Stimulated activated CD8-positive, alpha-beta memory T cell treated with anti-CD3 and anti-CD28 coated beads, Interleukin-2, amount 100 ng/mL, for 48 hours (primary cell): ENCODE results near the gene CCK.

Experiments used
- DNase-seq, 2 donors: peaks; one replicate each; pipeline ENCODE4 v3.0.0-alpha.2; 2020; ENCODE audit warnings: low read depth in 2 of 2

Gene CCK

GRCh38 chr3:42269647-42270046 lies 3.7 kb upstream of the CCK start:
- no peak for DNase-seq

- DNase-seq, result no peak
These were observed 1.9 kb upstream of the CCK start for GRCh38 chr3:42267878-42268277.

DNA sequence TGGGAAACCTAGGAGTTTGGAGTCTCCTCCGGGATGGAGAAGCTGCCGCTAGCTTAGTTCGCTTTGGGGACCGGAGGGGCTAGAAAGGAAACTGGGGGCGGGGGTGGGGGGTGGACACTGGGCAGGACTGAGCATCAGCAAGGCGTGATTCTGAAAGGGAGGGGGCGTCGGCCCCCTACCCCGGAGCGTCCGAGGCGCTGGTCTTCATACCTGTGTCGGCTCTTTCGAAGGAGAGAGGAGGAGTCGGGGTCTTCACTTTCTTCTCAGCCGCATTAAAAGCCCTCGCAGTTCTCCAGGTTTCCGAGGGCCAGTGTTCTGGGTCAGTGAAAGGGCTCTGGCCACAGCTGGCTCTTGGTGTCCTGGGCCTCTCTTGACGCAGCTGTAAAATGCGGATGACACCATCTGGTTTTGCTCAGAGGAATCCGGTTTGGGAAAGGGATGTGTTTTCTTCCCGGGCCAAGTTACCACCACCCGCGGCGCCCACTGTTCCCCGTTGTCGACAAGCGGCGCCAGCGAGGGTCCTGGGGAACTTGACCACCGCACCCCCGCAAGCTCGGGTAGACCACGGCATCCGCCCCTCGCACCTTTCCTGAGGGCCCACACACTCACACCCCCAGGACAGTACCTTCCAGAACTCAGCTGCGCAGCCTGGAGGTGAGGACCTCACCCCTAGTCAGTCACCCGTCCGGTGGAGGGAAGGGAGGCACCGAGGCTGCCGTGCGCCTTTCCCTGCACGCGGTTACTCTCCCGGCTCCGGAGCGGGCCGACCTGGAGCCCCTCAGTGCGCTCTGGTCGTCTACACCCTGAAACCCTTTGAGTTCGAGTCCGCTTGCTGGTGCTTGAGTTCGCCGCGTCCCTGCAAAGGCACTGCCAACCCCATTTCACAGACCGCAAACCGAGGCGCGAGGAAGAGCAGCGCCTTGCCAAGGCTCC lies 660 bp downstream of the CCK start:
- DNase-seq, result no peak

DNA sequence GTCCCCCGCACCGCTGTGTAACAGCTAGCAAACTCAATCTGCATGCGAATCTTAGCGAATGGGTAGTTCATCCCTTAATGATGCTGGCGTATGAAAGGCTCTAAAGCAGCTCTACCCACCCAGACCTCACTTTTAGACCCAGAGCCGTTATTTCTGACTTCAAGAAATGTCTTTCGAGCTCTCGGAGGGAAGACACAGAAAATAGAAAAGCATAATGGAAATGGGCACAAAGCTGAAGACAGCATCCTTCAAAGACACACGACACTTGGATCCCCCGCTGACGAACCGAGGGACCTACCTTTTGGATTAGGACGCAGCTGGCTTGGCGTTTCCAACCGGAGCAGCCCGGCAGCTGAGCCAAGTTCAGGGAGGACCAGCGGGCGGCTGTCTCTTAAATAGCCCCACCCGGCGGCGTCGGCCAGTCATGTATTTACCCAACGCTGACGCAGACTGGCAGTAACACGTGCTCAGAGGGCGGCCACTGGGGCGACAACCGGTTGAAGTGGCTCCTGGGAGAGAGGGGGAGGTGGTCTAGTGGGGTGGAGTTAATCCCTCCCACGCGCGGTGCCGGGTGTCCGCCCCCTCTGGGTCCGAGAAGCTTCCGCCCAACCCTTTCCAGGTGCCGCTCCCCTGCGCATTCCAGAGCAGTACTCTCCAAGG lies 1.5 kb downstream of the CCK start:
- DNase-seq, result no peak

GRCh38 chr3:42263354-42264346 lies 2.3 kb downstream of the CCK start:
- DNase-seq, result no peak

DNA sequence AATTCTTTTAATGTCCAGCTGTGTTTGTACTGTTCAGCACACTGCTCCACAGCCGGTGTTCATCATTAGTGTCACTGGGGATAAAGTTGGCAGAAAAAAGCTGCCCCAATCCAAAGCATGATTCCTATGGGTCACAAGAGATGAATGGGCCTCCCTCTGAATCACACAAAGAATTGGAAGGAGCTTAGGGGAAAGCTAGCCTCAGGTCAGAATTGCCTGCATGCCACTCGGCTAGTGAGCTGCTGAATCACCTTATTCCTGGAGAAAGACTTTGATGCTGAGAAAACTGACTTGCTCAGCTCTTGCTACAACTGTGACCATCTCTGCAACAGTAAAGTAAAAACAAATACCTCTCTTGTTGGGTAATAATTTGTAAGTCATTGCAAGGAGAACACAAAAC lies 3.5 kb downstream of the CCK start:
- no peak for DNase-seq

DNA sequence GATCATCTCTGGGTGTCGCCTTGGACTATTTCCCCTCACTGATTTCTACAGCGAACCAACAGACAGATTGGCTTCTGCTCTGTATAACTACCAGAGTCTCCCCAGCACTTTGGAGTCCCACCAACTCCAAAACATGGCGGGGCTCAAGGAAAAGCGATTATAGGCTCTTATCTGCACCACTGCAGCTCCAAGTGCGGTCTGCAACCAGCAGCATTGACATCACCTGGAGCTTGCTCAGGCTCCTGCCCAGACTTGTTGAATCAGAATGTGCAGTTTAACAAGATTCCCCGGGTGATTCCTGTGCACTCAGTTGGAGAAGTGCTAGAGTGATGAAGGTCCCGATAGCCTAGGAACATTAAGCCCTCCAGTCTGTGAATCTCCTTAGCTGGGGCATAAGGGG lies 9.0 kb downstream of the CCK start:
- no peak for DNase-seq

- DNase-seq, result no peak
These were observed 9.7 kb downstream of the CCK start for GRCh38 chr3:42256135-42256819.

- DNase-seq, result no peak
These were observed 11.4 kb downstream of the CCK start for GRCh38 chr3:42254566-42254965.

GRCh38 chr3:42250761-42251160 lies 15.2 kb downstream of the CCK start:
- DNase-seq, result no peak

- DNase-seq, result peak; percentile 18 to 28
These were observed 18.4 kb downstream of the CCK start for GRCh38 chr3:42247576-42248027.

DNA sequence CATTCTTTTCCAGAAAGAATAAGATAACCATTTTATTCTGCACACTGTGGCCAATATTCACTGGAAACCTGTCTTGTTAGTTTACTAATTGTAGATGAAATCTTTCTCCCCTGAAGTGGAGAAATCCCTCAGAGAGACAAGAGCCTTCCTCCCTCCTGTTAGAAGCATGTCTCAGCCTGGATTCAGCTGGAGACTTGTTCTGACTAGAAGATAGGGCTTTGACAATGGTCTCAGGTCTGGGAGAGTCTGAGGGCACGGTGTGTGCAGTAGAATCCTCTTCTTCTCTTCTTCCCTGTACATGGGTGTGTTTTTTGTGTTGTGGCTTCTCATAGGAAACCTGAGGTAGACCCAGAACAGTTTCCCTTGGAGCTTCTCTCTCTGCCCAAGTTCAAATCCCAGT lies 19.9 kb downstream of the CCK start:
- DNase-seq, result no peak

DNA sequence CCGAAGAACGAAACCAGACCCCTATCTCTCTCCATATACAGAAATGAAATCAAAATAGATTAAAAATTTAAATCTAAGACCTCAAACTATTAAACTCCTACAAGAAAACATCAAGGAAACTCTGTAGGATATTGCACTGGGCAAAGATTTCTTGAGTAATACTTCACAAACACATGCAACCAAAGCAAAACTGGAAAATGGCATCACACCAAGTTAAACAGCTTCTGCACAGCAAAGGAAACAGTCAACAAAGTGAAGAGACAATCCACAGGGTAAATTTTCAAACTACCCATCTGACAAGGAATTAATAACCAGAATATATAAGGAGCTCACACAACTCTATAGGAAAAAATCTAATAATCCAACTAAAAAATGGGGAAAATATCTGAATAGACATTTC lies 29.4 kb downstream of the CCK start:
- DNase-seq, result no peak

- DNase-seq, result no peak
These were observed 30.5 kb downstream of the CCK start for GRCh38 chr3:42235532-42235931.

- DNase-seq, result no peak
These were observed 35.1 kb downstream of the CCK start for GRCh38 chr3:42230860-42231259.

DNA sequence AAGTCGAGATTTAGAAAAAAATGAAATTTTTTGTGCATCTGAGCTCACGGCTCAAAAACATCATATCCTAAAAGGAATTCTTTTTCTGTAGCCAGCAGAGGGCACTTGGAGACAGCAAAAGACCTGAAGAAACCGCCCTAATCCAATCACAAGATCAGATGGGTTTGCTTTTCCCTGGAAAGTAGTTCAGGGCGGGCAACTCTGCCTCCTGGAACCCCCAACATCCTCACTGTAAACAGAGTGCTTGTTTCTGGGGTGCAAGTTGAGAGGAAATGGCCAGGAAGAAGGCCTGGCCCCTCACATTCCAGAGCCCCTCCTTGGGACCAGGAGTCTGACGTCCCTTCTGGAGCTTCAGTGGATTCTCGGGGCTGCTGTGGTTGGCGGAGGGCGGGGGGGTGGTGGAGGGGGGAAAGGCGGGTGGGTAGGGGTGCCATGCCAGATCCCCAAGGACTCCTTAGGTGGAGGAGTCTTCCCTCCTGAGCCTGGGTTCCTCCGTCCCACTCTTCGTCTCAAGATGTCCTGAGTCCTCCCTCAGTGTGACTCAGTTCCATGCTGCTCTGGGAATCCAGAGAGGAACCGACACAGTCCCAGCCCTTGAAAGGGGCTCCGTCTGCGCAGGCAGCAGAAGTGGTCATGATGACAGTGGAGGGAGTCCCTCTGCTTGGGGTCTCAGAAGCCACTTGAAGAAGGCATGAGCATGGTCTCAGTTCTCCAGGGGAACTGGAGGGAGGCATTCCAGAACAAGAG lies 35.9 kb downstream of the CCK start:
- DNase-seq, result no peak

DNA sequence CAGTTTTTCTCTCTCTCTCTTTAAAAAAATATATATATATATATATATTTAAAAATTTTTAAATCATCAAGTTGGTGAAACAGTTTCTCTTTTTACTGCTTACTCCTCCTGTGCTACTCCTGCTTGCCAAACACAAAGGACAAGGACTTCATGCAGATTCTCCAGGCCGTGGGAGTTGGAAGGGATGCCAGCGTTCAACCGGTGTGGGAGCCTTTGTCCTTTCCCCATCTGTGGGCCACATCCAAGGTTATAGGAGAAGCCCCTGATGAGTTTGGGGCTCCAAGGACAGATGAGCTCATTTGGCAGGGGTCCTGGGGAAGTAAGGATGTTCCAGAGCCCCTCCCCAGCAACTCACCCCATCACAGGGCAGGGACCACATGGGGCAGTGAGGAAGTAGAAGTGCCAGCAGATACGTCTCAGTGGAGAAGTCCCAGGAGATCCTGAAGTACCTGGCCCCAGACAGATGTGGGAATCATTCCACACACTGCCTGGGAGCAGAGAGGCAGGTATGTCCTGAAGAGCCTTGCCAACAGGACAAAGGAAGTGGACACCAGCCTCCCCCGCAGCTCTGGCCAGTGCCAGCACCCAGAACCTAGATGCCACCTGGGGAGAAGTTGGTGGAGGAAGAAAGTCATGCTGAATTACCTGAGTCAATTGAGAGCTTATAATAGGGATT lies 36.6 kb downstream of the CCK start:
- DNase-seq, result no peak

DNA sequence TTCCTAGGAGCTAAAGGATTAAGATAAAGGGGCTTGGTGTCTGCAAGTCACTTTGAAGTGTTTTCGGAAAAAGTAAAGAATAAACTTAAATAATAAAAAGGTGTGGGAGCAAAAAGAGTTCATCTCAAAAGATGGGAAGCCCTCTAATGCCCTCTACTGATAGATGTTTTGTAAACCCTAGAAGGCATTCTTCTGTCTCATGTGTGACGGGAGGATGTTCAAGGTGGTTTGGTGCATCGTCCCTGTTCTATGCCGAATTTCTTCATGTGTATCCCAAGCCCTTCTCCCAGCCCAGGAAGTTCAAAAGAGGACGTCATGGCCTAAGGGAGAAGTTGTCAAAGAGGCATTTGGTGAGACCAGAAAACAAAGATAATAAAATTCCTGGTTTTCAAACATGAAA lies 37.2 kb downstream of the CCK start:
- no peak for DNase-seq

GRCh38 chr3:42226470-42227425 lies 39.2 kb downstream of the CCK start:
- no peak for DNase-seq
